GM19023 (cell line): ENCODE measurements around the gene SORD.
A peak's percentile ranks its signal among the peaks of the same experiment; 100 is the strongest.
"Not testable (repeated sequence)": the region's sequence is repeated elsewhere in the genome, so short reads cannot be mapped to it uniquely, and the experiment has no call there.

ENCODE experiments used
- ATAC-seq: cut with Tn5 transposase; IDR thresholded peaks from one replicate; pipeline ENCODE4 v1.9.1; 2021; ENCODE audit warnings: mild to moderate bottlenecking, moderate library complexity; ENCODE audit not compliant: unreplicated experiment

Gene SORD

GRCh38 chr15:45022871-45023658 is at the start of gene SORD:
TSS of gene SORD (plus strand) at chr15:45023195. CDS start at chr15:45023284, 89 bp downstream.
- peak; percentile 97 for ATAC-seq

- ATAC-seq, result not testable (repeated sequence)
Observed at GRCh38 chr15:44976183-44976582, 46.8 kb upstream of the SORD start.

- ATAC-seq, result not testable (repeated sequence)
Observed at GRCh38 chr15:44977781-44978180, 45.2 kb upstream of the SORD start.

GRCh38 chr15:44979617-44980339 is 43.2 kb upstream of the SORD start:
- not testable (repeated sequence) for ATAC-seq

GRCh38 chr15:44984144-44984543 is 38.9 kb upstream of the SORD start:
- ATAC-seq, result not testable (repeated sequence)

GRCh38 chr15:44986346-44987055 is 36.5 kb upstream of the SORD start:
- ATAC-seq, result not testable (repeated sequence)

- ATAC-seq, result not testable (repeated sequence)
Observed at GRCh38 chr15:44987711-44988110, 35.3 kb upstream of the SORD start.

- ATAC-seq, result not testable (repeated sequence)
Observed at GRCh38 chr15:44988184-44988869, 34.7 kb upstream of the SORD start.

GRCh38 chr15:44988870-44989219 is 34.1 kb upstream of the SORD start:
- not testable (repeated sequence) for ATAC-seq

- not testable (repeated sequence) for ATAC-seq
Observed at GRCh38 chr15:44997632-44998031, 25.4 kb upstream of the SORD start.

- no peak for ATAC-seq
Observed at GRCh38 chr15:44999105-44999504, 23.9 kb upstream of the SORD start.

GRCh38 chr15:45001180-45001579 is 21.8 kb upstream of the SORD start:
- not testable (repeated sequence) for ATAC-seq

GRCh38 chr15:45003731-45004410 is 19.1 kb upstream of the SORD start:
- peak; percentile 58 for ATAC-seq

- not testable (repeated sequence) for ATAC-seq
Observed at GRCh38 chr15:45004590-45005175, 18.3 kb upstream of the SORD start.

- ATAC-seq, result no peak
Observed at GRCh38 chr15:45009046-45009445, 13.9 kb upstream of the SORD start.

GRCh38 chr15:45015114-45015513 is 7.9 kb upstream of the SORD start:
- not testable (repeated sequence) for ATAC-seq

GRCh38 chr15:45020222-45020900 is 2.6 kb upstream of the SORD start:
- ATAC-seq, result not testable (repeated sequence)

GRCh38 chr15:45020901-45021259 is 2.1 kb upstream of the SORD start:
- not testable (repeated sequence) for ATAC-seq

GRCh38 chr15:45021348-45021747 is 1.6 kb upstream of the SORD start:
- no peak for ATAC-seq
